Measurements from ENCODE around the gene GRIN2A. TPM values are rescaled to one million over a fixed set of nuclear protein-coding genes. Genes with fewer than 3 reads are reported as not detected.

The GRIN2A gene
- polyA plus RNA-seq, 2 of the 4 experiments (the other 2 are of a cell fraction), result not detected

GRCh38 chr16:10078541-10078949, 103.7 kb downstream of the GRIN2A start:
- ChIA-PET POLR2A (no interaction called here), CTCF (no interaction called here)
- TF ChIP-seq, protein P1, sequence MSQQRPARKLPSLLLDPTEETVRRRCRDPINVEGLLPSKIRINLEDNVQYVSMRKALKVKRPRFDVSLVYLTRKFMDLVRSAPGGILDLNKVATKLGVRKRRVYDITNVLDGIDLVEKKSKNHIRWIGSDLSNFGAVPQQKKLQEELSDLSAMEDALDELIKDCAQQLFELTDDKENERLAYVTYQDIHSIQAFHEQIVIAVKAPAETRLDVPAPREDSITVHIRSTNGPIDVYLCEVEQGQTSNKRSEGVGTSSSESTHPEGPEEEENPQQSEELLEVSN (IDR thresholded peaks at IDR 0.05; ENCODE audit: borderline replicate concordance, low read depth), result no peak
- TF ChIP-seq ATOH8 (CRISPR knock-in tag; IDR thresholded peaks at IDR 0.05; ENCODE audit: low read depth), result no peak
- TF ChIP-seq, protein P2, sequence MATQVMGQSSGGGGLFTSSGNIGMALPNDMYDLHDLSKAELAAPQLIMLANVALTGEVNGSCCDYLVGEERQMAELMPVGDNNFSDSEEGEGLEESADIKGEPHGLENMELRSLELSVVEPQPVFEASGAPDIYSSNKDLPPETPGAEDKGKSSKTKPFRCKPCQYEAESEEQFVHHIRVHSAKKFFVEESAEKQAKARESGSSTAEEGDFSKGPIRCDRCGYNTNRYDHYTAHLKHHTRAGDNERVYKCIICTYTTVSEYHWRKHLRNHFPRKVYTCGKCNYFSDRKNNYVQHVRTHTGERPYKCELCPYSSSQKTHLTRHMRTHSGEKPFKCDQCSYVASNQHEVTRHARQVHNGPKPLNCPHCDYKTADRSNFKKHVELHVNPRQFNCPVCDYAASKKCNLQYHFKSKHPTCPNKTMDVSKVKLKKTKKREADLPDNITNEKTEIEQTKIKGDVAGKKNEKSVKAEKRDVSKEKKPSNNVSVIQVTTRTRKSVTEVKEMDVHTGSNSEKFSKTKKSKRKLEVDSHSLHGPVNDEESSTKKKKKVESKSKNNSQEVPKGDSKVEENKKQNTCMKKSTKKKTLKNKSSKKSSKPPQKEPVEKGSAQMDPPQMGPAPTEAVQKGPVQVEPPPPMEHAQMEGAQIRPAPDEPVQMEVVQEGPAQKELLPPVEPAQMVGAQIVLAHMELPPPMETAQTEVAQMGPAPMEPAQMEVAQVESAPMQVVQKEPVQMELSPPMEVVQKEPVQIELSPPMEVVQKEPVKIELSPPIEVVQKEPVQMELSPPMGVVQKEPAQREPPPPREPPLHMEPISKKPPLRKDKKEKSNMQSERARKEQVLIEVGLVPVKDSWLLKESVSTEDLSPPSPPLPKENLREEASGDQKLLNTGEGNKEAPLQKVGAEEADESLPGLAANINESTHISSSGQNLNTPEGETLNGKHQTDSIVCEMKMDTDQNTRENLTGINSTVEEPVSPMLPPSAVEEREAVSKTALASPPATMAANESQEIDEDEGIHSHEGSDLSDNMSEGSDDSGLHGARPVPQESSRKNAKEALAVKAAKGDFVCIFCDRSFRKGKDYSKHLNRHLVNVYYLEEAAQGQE (IDR thresholded peaks at IDR 0.05), result no peak
- TF ChIP-seq CHD4 (IDR thresholded peaks at IDR 0.05; ENCODE audit: borderline replicate concordance), result no peak
- TF ChIP-seq EHF (CRISPR knock-in tag; IDR thresholded peaks at IDR 0.05), result no peak
- TF ChIP-seq SMC3 (IDR thresholded peaks at IDR 0.05), result no peak
- no peak for TF ChIP-seq CTCF (IDR thresholded peaks at IDR 0.05)
- no peak for TF ChIP-seq BHLHE40 (IDR thresholded peaks at IDR 0.05; ENCODE audit: low read depth, low read length)
- no peak for TF ChIP-seq ZFP36 (IDR thresholded peaks at IDR 0.05; ENCODE audit: borderline replicate concordance, partially characterized antibody)
- no peak for TF ChIP-seq MAZ (IDR thresholded peaks at IDR 0.05; ENCODE audit: borderline replicate concordance, low read depth, low read length)
- TF ChIP-seq, protein P3, sequence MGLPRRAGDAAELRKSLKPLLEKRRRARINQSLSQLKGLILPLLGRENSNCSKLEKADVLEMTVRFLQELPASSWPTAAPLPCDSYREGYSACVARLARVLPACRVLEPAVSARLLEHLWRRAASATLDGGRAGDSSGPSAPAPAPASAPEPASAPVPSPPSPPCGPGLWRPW (IDR thresholded peaks at IDR 0.05), result no peak
- TF ChIP-seq, protein P4, sequence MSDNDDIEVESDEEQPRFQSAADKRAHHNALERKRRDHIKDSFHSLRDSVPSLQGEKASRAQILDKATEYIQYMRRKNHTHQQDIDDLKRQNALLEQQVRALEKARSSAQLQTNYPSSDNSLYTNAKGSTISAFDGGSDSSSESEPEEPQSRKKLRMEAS (IDR thresholded peaks at IDR 0.05), result no peak
- TF ChIP-seq JUN (IDR thresholded peaks at IDR 0.05), result no peak
- TF ChIP-seq, protein P5, sequence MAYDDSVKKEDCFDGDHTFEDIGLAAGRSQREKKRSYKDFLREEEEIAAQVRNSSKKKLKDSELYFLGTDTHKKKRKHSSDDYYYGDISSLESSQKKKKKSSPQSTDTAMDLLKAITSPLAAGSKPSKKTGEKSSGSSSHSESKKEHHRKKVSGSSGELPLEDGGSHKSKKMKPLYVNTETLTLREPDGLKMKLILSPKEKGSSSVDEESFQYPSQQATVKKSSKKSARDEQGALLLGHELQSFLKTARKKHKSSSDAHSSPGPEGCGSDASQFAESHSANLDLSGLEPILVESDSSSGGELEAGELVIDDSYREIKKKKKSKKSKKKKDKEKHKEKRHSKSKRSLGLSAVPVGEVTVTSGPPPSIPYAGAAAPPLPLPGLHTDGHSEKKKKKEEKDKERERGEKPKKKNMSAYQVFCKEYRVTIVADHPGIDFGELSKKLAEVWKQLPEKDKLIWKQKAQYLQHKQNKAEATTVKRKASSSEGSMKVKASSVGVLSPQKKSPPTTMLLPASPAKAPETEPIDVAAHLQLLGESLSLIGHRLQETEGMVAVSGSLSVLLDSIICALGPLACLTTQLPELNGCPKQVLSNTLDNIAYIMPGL (CRISPR knock-in tag; IDR thresholded peaks at IDR 0.05; ENCODE audit: borderline replicate concordance), result no peak
- no peak for TF ChIP-seq HOXB13 (CRISPR knock-in tag; IDR thresholded peaks at IDR 0.05; ENCODE audit: low read depth)
- no peak overlapping the region for H3K4me3 ChIP-seq
- DNase-seq (ENCODE audit: low read depth in 1 of 2, low spot score in 1 of 2) (no peak), FAIRE-seq (no peak), ATAC-seq (no peak)
- WGBS (ENCODE audit: missing lambda C conversion rate), result 8% methylated on average over 7 of the region's 7 CpGs
- H3K4me2 ChIP-seq, result no peak overlapping the region
- no peak overlapping the region for H3K27ac ChIP-seq
- no peaks in the 10 kb centered on the region for H3K9me3 ChIP-seq
- no peaks in the 10 kb centered on the region for H3K4me1 ChIP-seq

- DNase-seq (ENCODE audit: low read depth in 1 of 2, low spot score in 1 of 2), result no peak
- POLR2A ChIA-PET, result no interaction called here
- CTCF ChIA-PET, result no interaction called here
- FAIRE-seq, result no peak
- WGBS (ENCODE audit: missing lambda C conversion rate), result 21% methylated on average over 6 of the region's 6 CpGs
- Histone ChIP-seq H3K9me3 (no peaks in the 10 kb centered on the region), H3K27ac (no peak overlapping the region), H3K4me1 (no peaks in the 10 kb centered on the region), H3K4me3 (no peak overlapping the region), H3K4me2 (no peak overlapping the region)
- no peak for ATAC-seq
- TF ChIP-seq NPAS2 (CRISPR knock-in tag; IDR thresholded peaks at IDR 0.05; ENCODE audit: borderline replicate concordance) (no peak), POLR2AphosphoS2 (conservative IDR thresholded peaks at IDR 0.05; ENCODE audit: low read length) (no peak), BHLHE40 (IDR thresholded peaks at IDR 0.05; ENCODE audit: low read depth, low read length) (no peak), KDM1A (IDR thresholded peaks at IDR 0.05; ENCODE audit: low read depth) (no peak), CHD4 (IDR thresholded peaks at IDR 0.05; ENCODE audit: borderline replicate concordance) (no peak), EHMT2 (IDR thresholded peaks at IDR 0.05; ENCODE audit: low read depth) (no peak), SMC3 (IDR thresholded peaks at IDR 0.05) (no peak), MAZ (IDR thresholded peaks at IDR 0.05; ENCODE audit: borderline replicate concordance, low read depth, low read length) (no peak), ZSCAN20 (CRISPR knock-in tag; IDR thresholded peaks at IDR 0.05) (no peak), HDAC2 (IDR thresholded peaks at IDR 0.05) (no peak), ZNF302 (CRISPR knock-in tag; IDR thresholded peaks at IDR 0.05) (no peak), KDM5A (IDR thresholded peaks at IDR 0.05) (no peak), RARB (CRISPR knock-in tag; IDR thresholded peaks at IDR 0.05) (no peak), PHF8 (IDR thresholded peaks at IDR 0.05; ENCODE audit: borderline replicate concordance, low read depth) (no peak), ZC3H11A (IDR thresholded peaks at IDR 0.05) (no peak)
- TF ChIP-seq, protein P5 (CRISPR knock-in tag; IDR thresholded peaks at IDR 0.05; ENCODE audit: borderline replicate concordance), result no peak
Measured at GRCh38 chr16:10077861-10078260, 104.4 kb downstream of the GRIN2A start.
